ENCODE results near the gene DOK5.

Gene DOK5

DNA sequence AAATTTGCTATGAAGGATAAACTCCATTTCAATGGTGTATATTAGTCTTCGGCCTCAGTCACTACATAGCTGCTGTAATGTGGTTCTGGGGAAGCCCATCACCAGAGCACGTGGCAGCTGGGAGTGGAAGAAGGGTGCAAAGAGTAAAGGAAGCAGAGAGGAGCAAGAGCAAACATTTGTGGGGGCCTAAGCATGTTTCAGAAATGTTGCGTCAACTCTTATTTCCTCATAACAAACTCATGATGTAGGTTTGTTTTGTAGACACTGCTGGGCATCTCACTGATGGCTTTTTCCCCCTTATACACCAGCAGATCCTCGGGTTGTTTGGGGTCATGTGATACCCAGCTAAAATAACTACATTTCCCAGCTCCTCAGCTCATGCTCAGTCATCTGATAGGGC lies 37.3 kb downstream of the DOK5 start:
- no peak for DNase-seq (ENCODE audit: low spot score)
- TF ChIP-seq, protein P1, sequence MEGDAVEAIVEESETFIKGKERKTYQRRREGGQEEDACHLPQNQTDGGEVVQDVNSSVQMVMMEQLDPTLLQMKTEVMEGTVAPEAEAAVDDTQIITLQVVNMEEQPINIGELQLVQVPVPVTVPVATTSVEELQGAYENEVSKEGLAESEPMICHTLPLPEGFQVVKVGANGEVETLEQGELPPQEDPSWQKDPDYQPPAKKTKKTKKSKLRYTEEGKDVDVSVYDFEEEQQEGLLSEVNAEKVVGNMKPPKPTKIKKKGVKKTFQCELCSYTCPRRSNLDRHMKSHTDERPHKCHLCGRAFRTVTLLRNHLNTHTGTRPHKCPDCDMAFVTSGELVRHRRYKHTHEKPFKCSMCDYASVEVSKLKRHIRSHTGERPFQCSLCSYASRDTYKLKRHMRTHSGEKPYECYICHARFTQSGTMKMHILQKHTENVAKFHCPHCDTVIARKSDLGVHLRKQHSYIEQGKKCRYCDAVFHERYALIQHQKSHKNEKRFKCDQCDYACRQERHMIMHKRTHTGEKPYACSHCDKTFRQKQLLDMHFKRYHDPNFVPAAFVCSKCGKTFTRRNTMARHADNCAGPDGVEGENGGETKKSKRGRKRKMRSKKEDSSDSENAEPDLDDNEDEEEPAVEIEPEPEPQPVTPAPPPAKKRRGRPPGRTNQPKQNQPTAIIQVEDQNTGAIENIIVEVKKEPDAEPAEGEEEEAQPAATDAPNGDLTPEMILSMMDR (IDR thresholded peaks at IDR 0.05; ENCODE audit: extremely low read depth, missing control alignments): no peak

GRCh38 chr20:54514028-54514607 lies 38.7 kb downstream of the DOK5 start:
- TF ChIP-seq, protein P1 (IDR thresholded peaks at IDR 0.05; ENCODE audit: extremely low read depth, missing control alignments): no peak
- no peak for DNase-seq (ENCODE audit: low spot score)

GRCh38 chr20:54515793-54516628 lies 40.6 kb downstream of the DOK5 start:
- TF ChIP-seq, protein P1 (IDR thresholded peaks at IDR 0.05; ENCODE audit: extremely low read depth, missing control alignments): no peak
- DNase-seq (ENCODE audit: low spot score): no peak

GRCh38 chr20:54517241-54517975 lies 42.0 kb downstream of the DOK5 start:
- no peak for DNase-seq (ENCODE audit: low spot score)
- TF ChIP-seq, protein P1 (IDR thresholded peaks at IDR 0.05; ENCODE audit: extremely low read depth, missing control alignments): no peak

- DNase-seq (ENCODE audit: low spot score): no peak
- TF ChIP-seq, protein P1 (IDR thresholded peaks at IDR 0.05; ENCODE audit: extremely low read depth, missing control alignments): no peak
These were observed 49.5 kb downstream of the DOK5 start for GRCh38 chr20:54524849-54525248.

DNA sequence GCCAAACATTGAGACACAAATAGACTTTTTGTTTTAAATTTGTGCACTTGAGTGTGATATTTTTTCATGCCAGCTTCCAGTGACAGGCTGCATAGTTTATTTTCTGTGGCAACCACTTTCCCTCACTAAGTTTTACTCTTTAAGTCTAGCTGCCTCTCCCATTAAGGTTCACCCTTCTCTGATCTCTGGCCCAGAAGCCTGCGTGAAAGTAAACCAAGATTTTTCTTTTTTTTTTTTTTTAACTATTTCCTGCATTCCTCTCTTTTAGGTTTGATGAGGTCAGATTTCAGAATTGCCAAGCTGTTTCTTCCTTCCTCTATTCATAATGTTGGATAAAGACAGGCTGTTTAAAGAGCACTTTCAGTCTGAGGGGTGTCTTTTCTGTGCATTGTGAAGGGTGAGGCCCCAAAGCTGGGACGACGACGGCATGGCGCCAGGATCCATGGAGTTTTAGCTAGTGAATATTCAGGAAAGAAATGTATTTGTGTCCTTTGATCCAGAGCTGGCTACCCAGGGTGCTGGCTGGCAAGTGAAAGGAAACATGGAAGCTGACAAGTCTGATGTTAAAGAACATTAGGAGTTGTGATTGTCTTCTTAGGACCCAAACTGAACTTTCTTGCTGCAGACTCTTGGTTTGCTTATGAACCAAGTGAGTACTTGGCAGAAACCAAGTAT lies 50.7 kb downstream of the DOK5 start:
- TF ChIP-seq, protein P1 (IDR thresholded peaks at IDR 0.05; ENCODE audit: extremely low read depth, missing control alignments): no peak
- no peak for DNase-seq (ENCODE audit: low spot score)

Data from GM20000 (cell line).